Muscle of back (tissue), 11 donors: ENCODE results near the gene HECTD1. TPM values are rescaled to one million over a fixed set of nuclear protein-coding genes. Genes with fewer than 3 reads are reported as not detected.

Experiments
- DNase-seq, 3 donors: peaks; one replicate each; pipeline versions ENCODE4 v3.0.0 to v3.0.0-alpha.2; 2013
- polyA plus RNA-seq, 10 donors: library from polyadenylated mRNA; unstranded; fragments of 120-200 nt; gene quantifications; one replicate each; pipeline ENCODE4 v1.2.1, GENCODE V29; 2013; ENCODE audit not compliant: insufficient read length in 10 of 10

The HECTD1 gene
- polyA plus RNA-seq, 10 donors = 96.9 to 136 (median 115) TPM

GRCh38 chr14:31057035-31057434 is 150.6 kb downstream of the HECTD1 start:
- DNase-seq = no peak

GRCh38 chr14:31052905-31053586 is 154.5 kb downstream of the HECTD1 start:
- DNase-seq = peak; percentile 13 to 37 (median 27)

GRCh38 chr14:31051511-31051910 is 156.1 kb downstream of the HECTD1 start:
- DNase-seq = no peak

GRCh38 chr14:31051023-31051422 is 156.6 kb downstream of the HECTD1 start:
- DNase-seq = no peak

Other genes starting within 250 kb of the HECTD1 start
- 10 to 100 TPM; 12.7 to 17.9 (median 14.2) TPM for gene AP4S1, start 182.1 kb downstream of the HECTD1 start, polyA plus RNA-seq
- gene STRN3, start 181.4 kb downstream of the HECTD1 start, polyA plus RNA-seq = 10 to 100 TPM; 37.7 to 58.5 (median 45.2) TPM
- 10 to 100 TPM; 11.3 to 19.3 (median 16.2) TPM for gene HEATR5A, start 212.8 kb upstream of the HECTD1 start, polyA plus RNA-seq
- gene DTD2, start 249.7 kb upstream of the HECTD1 start, polyA plus RNA-seq = 10 to 100 TPM in 9 of 10 donors, 1 to 10 TPM in 1; 8.4 to 17.9 (median 12.1) TPM